ENCODE measurements around the gene HHAT.

DNA sequence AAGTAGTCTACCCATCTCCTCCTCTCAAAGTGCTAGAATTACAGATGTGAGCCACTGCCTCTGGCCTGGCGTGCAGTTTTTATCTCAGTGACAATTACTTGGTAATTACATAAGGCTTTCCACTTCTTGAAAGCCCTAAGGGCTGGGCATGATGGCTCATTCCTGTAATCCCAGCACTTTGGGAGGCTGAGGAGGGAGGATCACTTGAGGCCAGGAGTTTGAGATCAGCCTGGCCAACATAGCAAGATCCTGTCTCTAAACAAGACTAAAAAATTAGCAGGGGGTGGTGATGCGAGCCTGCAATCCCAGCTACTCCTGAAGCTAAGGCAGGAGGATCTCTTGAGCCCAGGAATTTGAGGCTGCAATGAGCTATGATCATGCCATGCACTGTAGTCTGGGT, 7.7 kb downstream of the HHAT start:
- TF ChIP-seq GATA3 (IDR thresholded peaks at IDR 0.05; ENCODE audit: low read depth, low read length) (no peak), GATA2 (IDR thresholded peaks at IDR 0.05; ENCODE audit: low read depth, low read length) (no peak)

Measured in SH-SY5Y (cell line).